Spleen (tissue), 7 donors: ENCODE results near the gene CLMP.

Source experiments
- POLR2A ChIP-seq, 3 donors: fragments of 450-650 bp; IDR thresholded peaks; one replicate each; pipeline ENCODE4 v1.5.1; 2017; ENCODE audit warnings: antibody characterized with exemption in 3 of 3, mild to moderate bottlenecking in 1 of 3
- POLR2AphosphoS5 ChIP-seq, 3 donors: sonication (generic); formaldehyde crosslinking; IDR thresholded peaks; one replicate each; pipeline ENCODE4 v1.5.1; 2017; ENCODE audit warnings: antibody characterized with exemption in 3 of 3
- TF ChIP-seq, protein P1 (sequence below), 11 experiments: fragments of 200-600 bp in 7 of 11; fragments of 450-650 bp in 4 of 11; sonication (generic) in 4 of 11; IDR thresholded peaks in 8 of 11; conservative IDR thresholded peaks in 3 of 11; 1 replicate in 7 of 11; 2 replicates in 4 of 11; pipeline versions ENCODE4 v1.4.0 to v1.8.0; 2016 to 2021; ENCODE audit warnings: antibody characterized with exemption in 11 of 11, inconsistent platforms in 4 of 11, mild to moderate bottlenecking in 1 of 11
- donor health status: DM: no; HTN: no; CAD: no; lungs with moderate emphysema.
- donor health status: DM: no; HTN: no; CAD: no.
- donor health status: DM: no; HTN: no; CAD: no.

DNA sequence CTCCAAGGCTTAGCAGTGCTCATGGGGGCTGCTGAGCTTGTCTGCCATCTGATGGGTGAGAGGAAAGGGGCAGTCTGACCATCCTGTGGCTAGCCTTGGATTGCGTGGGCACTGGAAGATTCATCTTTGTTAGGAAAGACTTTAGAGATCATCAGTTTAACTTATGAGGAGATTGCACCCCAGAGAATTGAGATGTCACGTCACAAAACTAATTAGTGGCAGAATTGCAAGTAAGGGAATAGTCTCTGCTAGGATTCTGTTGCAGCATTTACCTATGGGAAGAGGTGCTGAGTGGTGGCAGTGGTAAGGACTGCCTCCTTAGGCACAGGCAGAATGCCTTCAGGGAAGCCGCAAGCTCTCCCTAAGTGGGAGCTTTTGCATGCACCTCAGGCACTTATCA, 90.4 kb downstream of the CLMP start:
- TF ChIP-seq POLR2A (IDR thresholded peaks at IDR 0.05) (no peak), POLR2AphosphoS5 (IDR thresholded peaks at IDR 0.05) (no peak)
- TF ChIP-seq, protein P1, sequence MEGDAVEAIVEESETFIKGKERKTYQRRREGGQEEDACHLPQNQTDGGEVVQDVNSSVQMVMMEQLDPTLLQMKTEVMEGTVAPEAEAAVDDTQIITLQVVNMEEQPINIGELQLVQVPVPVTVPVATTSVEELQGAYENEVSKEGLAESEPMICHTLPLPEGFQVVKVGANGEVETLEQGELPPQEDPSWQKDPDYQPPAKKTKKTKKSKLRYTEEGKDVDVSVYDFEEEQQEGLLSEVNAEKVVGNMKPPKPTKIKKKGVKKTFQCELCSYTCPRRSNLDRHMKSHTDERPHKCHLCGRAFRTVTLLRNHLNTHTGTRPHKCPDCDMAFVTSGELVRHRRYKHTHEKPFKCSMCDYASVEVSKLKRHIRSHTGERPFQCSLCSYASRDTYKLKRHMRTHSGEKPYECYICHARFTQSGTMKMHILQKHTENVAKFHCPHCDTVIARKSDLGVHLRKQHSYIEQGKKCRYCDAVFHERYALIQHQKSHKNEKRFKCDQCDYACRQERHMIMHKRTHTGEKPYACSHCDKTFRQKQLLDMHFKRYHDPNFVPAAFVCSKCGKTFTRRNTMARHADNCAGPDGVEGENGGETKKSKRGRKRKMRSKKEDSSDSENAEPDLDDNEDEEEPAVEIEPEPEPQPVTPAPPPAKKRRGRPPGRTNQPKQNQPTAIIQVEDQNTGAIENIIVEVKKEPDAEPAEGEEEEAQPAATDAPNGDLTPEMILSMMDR (IDR thresholded peaks at IDR 0.05 in 8 of 11, conservative IDR thresholded peaks at IDR 0.05 in 3 of 11) = no peak
